Activated T-helper 2 cell treated with anti-CD3 and anti-CD28 coated beads, Interferon-gamma antibody, Interleukin-2, Interleukin-4, amounts not matched to agents 10 μg/mL and 5 μg/mL and 100 μg/mL, durations not matched to agents 14 hours and 24 hours and 36 hours (primary cell): ENCODE data around the gene CATSPER1. TPM values are rescaled to one million over a fixed set of nuclear protein-coding genes. Genes with fewer than 3 reads are reported as not detected.

Source experiments
- DNase-seq: peaks from one replicate; pipeline ENCODE4 v3.0.0; 2021; ENCODE audit warnings: low spot score
- H3K27ac Mint-ChIP-seq: one replicate; pipeline ENCODE4 v1.8.0; 2021; ENCODE audit warnings: mixed read lengths
- H3K27me3 Mint-ChIP-seq: one replicate; pipeline ENCODE4 v1.8.0; 2021; ENCODE audit warnings: low read depth, mixed read lengths
- H3K36me3 Mint-ChIP-seq: one replicate; pipeline ENCODE4 v1.8.0; 2021; ENCODE audit warnings: low read depth, mixed read lengths
- H3K4me1 Mint-ChIP-seq: one replicate; pipeline ENCODE4 v1.8.0; 2021; ENCODE audit warnings: low read depth, mixed read lengths
- H3K4me3 Mint-ChIP-seq: one replicate; pipeline ENCODE4 v1.8.0; 2021; ENCODE audit warnings: low read depth, mild to moderate bottlenecking, moderate library complexity, mixed read lengths
- H3K9me3 Mint-ChIP-seq: one replicate; pipeline ENCODE4 v1.8.0; 2021; ENCODE audit warnings: mixed read lengths
- intact Hi-C: fragments of 100-400 bp; cut with micrococcal nuclease; formaldehyde crosslinking; loops from one replicate; pipeline ENCODE4 v1.15.1; 2023
- total RNA-seq: library from RNA; stranded (reverse); gene quantifications from 2 replicates; pipeline ENCODE4 v1.2.3, GENCODE V29; 2022

CATSPER1 gene
- total RNA-seq, 1 donor from 2014 or later, result 0.46 TPM

DNA sequence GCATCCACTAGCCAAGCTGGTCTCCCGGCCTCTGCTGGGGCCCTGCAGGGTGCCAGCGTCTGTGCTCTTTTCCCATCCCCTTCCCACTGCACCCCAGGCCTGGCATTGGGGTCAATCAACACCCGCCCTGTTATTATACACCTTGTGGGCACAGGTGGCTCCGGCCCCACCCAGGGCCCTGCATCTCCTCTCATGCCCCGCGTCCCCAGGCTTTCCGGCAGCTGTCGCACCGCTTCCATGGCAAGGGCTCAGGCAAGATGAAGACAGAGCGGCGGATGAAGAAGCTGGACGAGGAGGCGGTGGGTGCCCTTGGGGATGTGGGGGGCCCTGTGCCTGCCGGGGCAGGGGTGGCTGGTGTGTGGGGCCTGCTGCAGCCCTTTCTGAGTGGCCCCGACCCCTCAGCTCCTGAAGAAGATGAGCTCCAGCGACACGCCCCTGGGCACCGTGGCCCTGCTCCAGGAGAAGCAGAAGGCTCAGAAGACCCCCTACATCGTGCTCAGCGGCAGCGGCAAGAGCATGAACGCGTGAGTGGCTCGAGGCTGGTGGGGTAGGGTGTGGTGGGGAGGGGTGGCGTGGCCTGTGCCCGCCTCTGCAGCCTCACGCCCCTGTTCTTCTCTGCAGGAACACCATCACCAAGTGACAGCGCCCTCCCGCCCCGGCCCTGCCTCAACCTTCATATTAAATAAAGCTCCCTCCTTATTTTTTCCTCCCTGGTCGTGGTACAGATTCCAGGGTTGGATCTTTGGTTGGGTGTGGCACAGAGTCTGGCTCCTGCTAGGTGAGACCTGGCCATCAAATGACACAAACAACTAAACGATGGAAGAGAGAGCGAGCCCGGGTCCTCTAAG, 47.7 kb downstream of the CATSPER1 start:
- Mint-ChIP-seq H3K4me3 (no peak overlapping the region), H3K36me3 (peaks cover 44% of the 10 kb centered on the region), H3K27ac (no peak overlapping the region), H3K27me3 (no peaks in the 10 kb centered on the region), H3K4me1 (no peaks in the 10 kb centered on the region), H3K9me3 (no peaks in the 10 kb centered on the region)
- intact Hi-C loops, result no loop called here
- no peak for DNase-seq

DNA sequence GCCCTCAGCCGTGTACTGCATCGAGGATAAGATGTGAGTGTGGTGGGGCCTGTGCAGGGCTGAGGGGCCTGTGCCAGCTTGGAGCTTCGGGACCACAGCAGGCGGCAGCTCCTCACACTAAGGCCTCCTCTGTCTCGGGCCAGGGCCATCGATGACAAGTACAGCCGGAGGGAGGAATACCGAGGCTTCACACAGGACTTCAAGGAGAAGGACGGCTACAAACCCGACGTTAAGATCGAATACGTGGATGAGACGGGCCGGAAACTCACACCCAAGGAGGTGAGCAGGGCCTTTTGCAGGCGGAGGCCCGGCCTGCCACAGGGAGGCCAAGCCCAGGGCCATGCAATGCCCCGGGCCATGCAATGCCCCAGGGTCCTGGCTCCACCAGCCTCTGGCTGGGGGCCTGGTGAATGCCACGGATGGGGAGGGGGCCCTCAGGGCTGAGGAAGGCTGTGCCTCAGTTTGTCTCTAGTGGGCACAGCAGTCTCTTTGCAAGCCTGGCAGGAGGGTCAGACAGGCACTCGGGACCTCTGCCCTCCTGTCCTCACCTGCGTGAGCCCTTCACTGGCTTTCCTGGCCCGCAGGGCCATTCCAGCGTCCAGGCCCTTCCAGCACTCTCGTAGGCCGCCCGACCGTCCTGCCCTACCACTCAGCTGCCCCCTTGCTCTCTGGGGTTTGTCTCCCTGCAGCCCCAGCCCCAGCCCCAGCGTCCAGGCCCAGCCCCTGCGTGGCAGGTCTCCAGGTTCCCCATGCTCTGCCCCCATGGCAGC, 48.5 kb downstream of the CATSPER1 start:
- intact Hi-C loops, result no loop called here
- H3K4me3 Mint-ChIP-seq, result no peak overlapping the region
- H3K36me3 Mint-ChIP-seq, result peaks cover 52% of the 10 kb centered on the region
- DNase-seq, result no peak
- H3K27me3 Mint-ChIP-seq, result no peaks in the 10 kb centered on the region
- no peak overlapping the region for H3K27ac Mint-ChIP-seq
- H3K9me3 Mint-ChIP-seq, result no peaks in the 10 kb centered on the region
- no peaks in the 10 kb centered on the region for H3K4me1 Mint-ChIP-seq

DNA sequence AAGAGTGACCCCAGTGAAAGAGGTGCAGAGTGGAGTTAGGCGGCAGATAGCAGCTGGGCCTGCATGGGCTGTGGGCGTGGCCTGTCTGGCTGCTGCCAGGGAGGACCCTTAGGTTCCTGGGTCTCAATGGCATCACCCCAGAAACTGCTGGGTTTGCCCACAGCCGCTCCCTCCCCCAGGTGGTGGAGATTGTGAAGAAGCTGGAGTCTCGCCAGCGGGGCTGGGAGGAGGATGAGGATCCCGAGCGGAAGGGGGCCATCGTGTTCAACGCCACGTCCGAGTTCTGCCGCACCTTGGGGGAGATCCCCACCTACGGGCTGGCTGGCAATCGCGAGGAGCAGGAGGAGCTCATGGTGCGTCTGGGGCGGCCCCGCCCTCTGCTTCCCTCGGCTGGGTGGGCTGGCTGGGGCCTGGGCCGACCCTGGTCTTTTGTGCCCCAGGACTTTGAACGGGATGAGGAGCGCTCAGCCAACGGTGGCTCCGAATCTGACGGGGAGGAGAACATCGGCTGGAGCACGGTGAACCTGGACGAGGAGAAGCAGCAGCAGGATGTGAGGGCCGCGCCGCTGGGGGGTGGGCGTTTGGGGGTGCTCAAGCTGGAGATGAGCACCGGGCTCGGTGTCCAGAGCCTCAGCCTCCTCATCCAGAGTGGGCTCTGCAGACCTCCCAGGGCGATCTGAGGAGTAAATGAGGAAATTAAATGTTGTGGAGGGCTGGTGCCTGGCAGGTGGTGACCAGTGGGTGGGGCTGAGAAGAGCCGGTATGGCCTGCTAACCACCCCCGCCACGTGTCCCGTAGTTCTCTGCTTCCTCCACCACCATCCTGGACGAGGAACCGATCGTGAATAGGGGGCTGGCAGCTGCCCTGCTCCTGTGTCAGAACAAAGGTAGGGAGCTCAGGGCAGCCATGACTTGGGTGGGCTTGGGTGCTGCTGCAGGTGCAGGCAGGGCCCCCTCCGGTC, 49.8 kb downstream of the CATSPER1 start:
- no peaks in the 10 kb centered on the region for H3K27me3 Mint-ChIP-seq
- intact Hi-C loops, result no loop called here
- no peaks in the 10 kb centered on the region for H3K4me1 Mint-ChIP-seq
- H3K4me3 Mint-ChIP-seq, result no peak overlapping the region
- peaks cover 62% of the 10 kb centered on the region for H3K36me3 Mint-ChIP-seq
- H3K27ac Mint-ChIP-seq, result no peak overlapping the region
- DNase-seq, result no peak
- no peaks in the 10 kb centered on the region for H3K9me3 Mint-ChIP-seq

GRCh38 chr11:65975771-65976170, 50.5 kb downstream of the CATSPER1 start:
- Mint-ChIP-seq H3K36me3 (peaks cover 63% of the 10 kb centered on the region), H3K27ac (no peak overlapping the region), H3K9me3 (no peaks in the 10 kb centered on the region), H3K4me1 (no peaks in the 10 kb centered on the region), H3K27me3 (no peaks in the 10 kb centered on the region), H3K4me3 (no peak overlapping the region)
- intact Hi-C loops, result no loop called here
- no peak for DNase-seq

- Mint-ChIP-seq H3K27ac (no peak overlapping the region), H3K9me3 (no peaks in the 10 kb centered on the region), H3K4me1 (no peaks in the 10 kb centered on the region), H3K4me3 (no peak overlapping the region), H3K27me3 (no peaks in the 10 kb centered on the region), H3K36me3 (peaks cover 66% of the 10 kb centered on the region)
- DNase-seq, result no peak
- intact Hi-C loops, result no loop called here
Measured at GRCh38 chr11:65973439-65974110, 52.7 kb downstream of the CATSPER1 start.

- Mint-ChIP-seq H3K27ac (no peak overlapping the region), H3K4me1 (no peaks in the 10 kb centered on the region), H3K9me3 (no peaks in the 10 kb centered on the region), H3K4me3 (no peak overlapping the region), H3K27me3 (no peaks in the 10 kb centered on the region), H3K36me3 (peaks cover 69% of the 10 kb centered on the region)
- DNase-seq, result no peak
- intact Hi-C loops, result no loop called here
Measured at GRCh38 chr11:65972116-65972515, 54.2 kb downstream of the CATSPER1 start.

- Mint-ChIP-seq H3K36me3 (peaks cover 80% of the 10 kb centered on the region), H3K4me1 (peaks cover 6% of the 10 kb centered on the region), H3K27ac (no peak overlapping the region), H3K27me3 (no peaks in the 10 kb centered on the region), H3K4me3 (no peak overlapping the region), H3K9me3 (no peaks in the 10 kb centered on the region)
- DNase-seq, result no peak
- intact Hi-C loops, result no loop called here
Measured at GRCh38 chr11:65968600-65969482, 57.4 kb downstream of the CATSPER1 start.

- peaks cover 80% of the 10 kb centered on the region for H3K36me3 Mint-ChIP-seq
- H3K9me3 Mint-ChIP-seq, result no peaks in the 10 kb centered on the region
Measured at GRCh38 chr11:65967329-65967934, 58.8 kb downstream of the CATSPER1 start.

More at GRCh38 chr11:65967329-65967934, 58.8 kb downstream of the CATSPER1 start:
- DNase-seq, result no peak
- no peak overlapping the region for H3K4me3 Mint-ChIP-seq
- peaks cover 16% of the 10 kb centered on the region for H3K4me1 Mint-ChIP-seq
- intact Hi-C loops, result no loop called here
- no peak overlapping the region for H3K27ac Mint-ChIP-seq
- no peaks in the 10 kb centered on the region for H3K27me3 Mint-ChIP-seq

Other genes starting within 250 kb of the CATSPER1 start
- 24.6 and 24.9 TPM in 2 replicates for gene AP5B1, start 245.5 kb downstream of the CATSPER1 start, total RNA-seq
- 0.16 TPM in 2 replicates for gene OVOL1, start 239.4 kb downstream of the CATSPER1 start, total RNA-seq
- 0.64 and 0.96 TPM in 2 replicates for gene SNX32, start 192.5 kb downstream of the CATSPER1 start, total RNA-seq
- gene CFL1, start 168.3 kb downstream of the CATSPER1 start, total RNA-seq, result 1,155 and 1,184 TPM in 2 replicates
- gene MUS81, start 166.0 kb downstream of the CATSPER1 start, total RNA-seq, result 84.9 and 90.5 TPM in 2 replicates
- gene EFEMP2, start 153.7 kb downstream of the CATSPER1 start, total RNA-seq, result 8.8 and 9.2 TPM in 2 replicates
- gene CTSW, start 146.6 kb downstream of the CATSPER1 start, total RNA-seq, result 10.0 and 10.3 TPM in 2 replicates
- 95.4 and 99.8 TPM in 2 replicates for gene FIBP, start 138.0 kb downstream of the CATSPER1 start, total RNA-seq
- gene CCDC85B, start 135.8 kb downstream of the CATSPER1 start, total RNA-seq, result 53.2 and 55.2 TPM in 2 replicates
- gene FOSL1, start 126.1 kb downstream of the CATSPER1 start, total RNA-seq, result 24.0 and 25.9 TPM in 2 replicates
- gene C11orf68, start 107.4 kb downstream of the CATSPER1 start, total RNA-seq, result 23.7 and 23.8 TPM in 2 replicates
- gene DRAP1, start 107.1 kb downstream of the CATSPER1 start, total RNA-seq, result 116 and 118 TPM in 2 replicates
- gene TSGA10IP, start 81.0 kb downstream of the CATSPER1 start, total RNA-seq, result not detected in 2 replicates
- 81.7 and 98.5 TPM in 2 replicates for gene SART1, start 64.7 kb downstream of the CATSPER1 start, total RNA-seq
- gene EIF1AD, start 24.3 kb downstream of the CATSPER1 start, total RNA-seq, result 64.5 and 65.2 TPM in 2 replicates
- gene BANF1, start 24.0 kb downstream of the CATSPER1 start, total RNA-seq, result 272 and 281 TPM in 2 replicates
- 0.69 and 0.75 TPM in 2 replicates for gene CST6, start 14.5 kb downstream of the CATSPER1 start, total RNA-seq
- 0.18 TPM in 1 of 2 replicates, not detected in the other for gene GAL3ST3, start 22.7 kb upstream of the CATSPER1 start, total RNA-seq
- 252 and 268 TPM in 2 replicates for gene SF3B2, start 25.9 kb upstream of the CATSPER1 start, total RNA-seq
- gene PACS1, start 43.8 kb upstream of the CATSPER1 start, total RNA-seq, result 75.6 and 83.7 TPM in 2 replicates
- 48.3 and 51.9 TPM in 2 replicates for gene KLC2, start 231.2 kb upstream of the CATSPER1 start, total RNA-seq
- 134 and 139 TPM in 2 replicates for gene RAB1B, start 242.2 kb upstream of the CATSPER1 start, total RNA-seq